C4-2B (cell line): ENCODE data around the gene LTBP4.

Experiments
- H3K27ac ChIP-seq: fragments of 450-650 bp; 2 replicates; pipeline ENCODE4 v1.5.1; 2017
- ZFX ChIP-seq: fragments of 450-650 bp; IDR thresholded peaks from 2 replicates; pipeline ENCODE4 v1.6.1; 2017
- TF ChIP-seq, protein P1 (sequence below): fragments of 450-650 bp; conservative IDR thresholded peaks from 2 replicates; pipeline ENCODE4 v1.5.1; 2017; ENCODE audit warnings: mild to moderate bottlenecking

The LTBP4 gene

DNA sequence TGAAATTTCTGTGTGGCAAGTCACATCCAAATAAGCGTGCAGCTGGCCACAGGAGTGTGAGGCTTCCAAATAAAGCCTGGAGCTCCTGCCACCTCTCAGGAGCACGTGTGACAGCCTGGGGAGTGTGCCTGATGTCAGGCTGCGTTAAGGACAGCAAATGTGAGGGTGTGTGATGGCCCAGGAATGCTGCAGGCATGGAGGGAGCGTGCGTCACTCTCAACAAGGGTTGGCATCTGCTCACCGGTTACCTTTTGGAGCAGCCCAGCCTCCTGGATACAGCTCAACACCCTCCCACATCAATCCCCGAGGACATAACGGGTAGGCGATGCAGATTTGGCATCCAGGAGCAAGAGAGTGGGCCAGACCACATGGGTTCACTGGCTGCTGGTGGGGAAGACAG, 70.2 kb downstream of the LTBP4 start:
- no peak for TF ChIP-seq ZFX
- TF ChIP-seq, protein P1, sequence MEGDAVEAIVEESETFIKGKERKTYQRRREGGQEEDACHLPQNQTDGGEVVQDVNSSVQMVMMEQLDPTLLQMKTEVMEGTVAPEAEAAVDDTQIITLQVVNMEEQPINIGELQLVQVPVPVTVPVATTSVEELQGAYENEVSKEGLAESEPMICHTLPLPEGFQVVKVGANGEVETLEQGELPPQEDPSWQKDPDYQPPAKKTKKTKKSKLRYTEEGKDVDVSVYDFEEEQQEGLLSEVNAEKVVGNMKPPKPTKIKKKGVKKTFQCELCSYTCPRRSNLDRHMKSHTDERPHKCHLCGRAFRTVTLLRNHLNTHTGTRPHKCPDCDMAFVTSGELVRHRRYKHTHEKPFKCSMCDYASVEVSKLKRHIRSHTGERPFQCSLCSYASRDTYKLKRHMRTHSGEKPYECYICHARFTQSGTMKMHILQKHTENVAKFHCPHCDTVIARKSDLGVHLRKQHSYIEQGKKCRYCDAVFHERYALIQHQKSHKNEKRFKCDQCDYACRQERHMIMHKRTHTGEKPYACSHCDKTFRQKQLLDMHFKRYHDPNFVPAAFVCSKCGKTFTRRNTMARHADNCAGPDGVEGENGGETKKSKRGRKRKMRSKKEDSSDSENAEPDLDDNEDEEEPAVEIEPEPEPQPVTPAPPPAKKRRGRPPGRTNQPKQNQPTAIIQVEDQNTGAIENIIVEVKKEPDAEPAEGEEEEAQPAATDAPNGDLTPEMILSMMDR: no peak
- no peak overlapping the region for H3K27ac ChIP-seq

DNA sequence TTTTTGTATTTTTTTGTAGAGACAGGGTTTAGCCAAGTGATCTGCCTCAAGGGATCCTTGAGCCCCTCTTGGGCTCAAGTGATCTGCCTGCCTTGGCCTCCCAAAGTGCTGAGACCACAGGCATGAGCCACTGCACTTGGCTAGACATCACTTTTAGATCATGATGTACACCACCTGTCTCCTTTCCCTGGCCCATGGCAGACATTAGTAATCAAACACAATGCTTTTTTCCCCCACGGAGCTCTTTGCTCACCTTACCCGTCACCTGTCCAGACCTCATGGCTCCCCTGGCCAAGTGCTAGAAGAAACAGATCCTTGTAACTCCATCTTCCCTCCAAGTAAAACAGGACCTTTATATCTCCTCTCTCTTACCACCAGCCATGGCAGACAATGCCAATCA, 70.9 kb downstream of the LTBP4 start:
- no peak overlapping the region for H3K27ac ChIP-seq
- no peak for TF ChIP-seq ZFX
- TF ChIP-seq, protein P1: no peak

DNA sequence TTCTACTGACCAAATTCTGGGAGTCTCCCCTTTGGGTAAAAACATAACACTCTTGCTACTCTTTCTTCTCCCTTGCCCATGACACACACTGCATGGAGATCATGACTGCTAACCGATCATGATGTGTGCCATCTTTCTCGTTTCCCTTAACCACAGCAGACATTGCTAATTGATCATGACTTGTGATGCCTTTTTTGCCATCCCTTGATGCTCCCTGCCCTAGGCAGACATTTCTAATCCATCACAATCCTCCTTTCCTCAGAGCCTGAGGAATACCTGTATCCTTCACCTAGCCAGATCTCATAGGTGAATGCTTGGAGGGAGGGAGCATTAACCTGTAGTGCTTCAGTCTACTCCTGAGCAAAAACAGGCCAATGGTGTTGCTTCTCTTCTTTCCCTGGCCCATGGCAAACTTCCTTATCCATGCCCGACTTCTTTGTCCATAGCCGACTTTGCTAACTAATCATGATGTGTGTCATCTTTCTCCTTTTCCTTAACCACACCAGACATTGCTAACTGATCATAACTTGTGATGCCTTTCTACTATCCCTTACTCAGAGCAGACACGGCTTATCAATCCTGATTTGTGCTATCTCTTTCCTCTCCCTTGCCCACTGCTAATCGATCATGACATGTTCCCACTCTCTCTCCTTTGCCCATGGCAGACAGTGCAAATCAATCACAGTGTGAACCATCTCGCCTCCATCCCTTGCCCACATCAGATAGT, 71.6 kb downstream of the LTBP4 start:
- no peak overlapping the region for H3K27ac ChIP-seq
- no peak for TF ChIP-seq ZFX
- TF ChIP-seq, protein P1: no peak

DNA sequence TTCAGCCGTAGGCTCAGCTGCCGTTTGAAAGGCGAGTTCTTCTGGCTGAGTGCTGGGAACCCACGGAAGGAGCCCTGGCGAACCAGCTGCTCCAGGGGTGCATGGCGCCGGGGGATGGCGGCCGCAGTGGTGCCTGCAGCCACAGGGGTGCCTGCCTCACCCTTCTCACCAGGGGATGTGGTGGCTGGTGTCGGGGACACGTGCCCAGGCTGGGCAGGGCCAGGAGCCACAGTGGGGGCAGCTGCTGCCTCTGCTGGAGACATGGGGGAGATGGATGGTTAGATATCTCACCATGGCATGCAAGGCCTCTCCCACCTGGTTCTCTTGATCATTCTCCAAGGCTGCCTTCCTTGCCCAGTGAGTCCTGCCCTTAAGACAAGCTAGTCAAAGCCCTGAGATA, 72.2 kb downstream of the LTBP4 start:
- no peak overlapping the region for H3K27ac ChIP-seq
- TF ChIP-seq, protein P1: no peak
- no peak for TF ChIP-seq ZFX

DNA sequence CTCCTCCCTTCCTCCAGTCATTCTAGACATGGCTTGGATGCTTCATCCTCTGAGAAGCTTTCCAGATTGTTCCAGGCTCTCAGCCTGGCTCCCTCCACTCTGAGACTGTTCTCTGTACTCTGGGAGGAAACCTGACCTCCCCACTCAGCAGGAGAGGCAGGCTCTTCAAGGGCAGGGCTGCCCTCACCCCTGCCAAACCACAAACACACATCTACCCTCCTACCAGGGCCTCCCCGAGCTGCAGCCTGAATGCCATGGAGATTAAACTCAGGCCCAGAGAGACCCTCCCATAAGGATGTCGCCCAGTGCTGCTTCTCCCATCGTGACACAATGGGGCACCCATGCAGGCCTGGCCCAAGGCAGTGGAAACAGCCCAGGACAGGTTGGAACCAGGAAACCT, 73.1 kb downstream of the LTBP4 start:
- H3K27ac ChIP-seq: no peak overlapping the region
- TF ChIP-seq, protein P1: no peak
- TF ChIP-seq ZFX: no peak

DNA sequence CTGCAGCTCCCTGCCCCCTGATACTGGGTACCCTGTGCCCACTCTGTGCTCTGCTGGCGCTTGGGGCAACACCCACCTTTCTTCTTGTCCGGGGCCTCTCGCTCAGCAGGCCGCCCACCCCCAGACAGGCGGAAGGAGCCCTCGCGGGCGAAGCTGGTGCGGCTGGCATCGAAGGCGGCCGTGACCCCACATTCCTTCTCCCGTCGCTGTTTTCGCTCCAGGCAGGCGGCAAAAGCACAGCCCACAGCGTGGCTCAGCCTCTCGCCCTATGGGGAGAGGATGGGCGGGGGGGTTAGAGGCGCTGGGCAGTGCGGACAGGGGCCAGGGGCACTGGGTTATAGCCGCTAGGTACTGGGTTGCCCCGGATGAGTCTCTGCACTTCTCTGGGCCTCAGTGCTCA, 76.0 kb downstream of the LTBP4 start:
- no peak overlapping the region for H3K27ac ChIP-seq
- no peak for TF ChIP-seq ZFX
- TF ChIP-seq, protein P1: no peak
